Endothelial cell (in vitro differentiated cells): ENCODE results near the gene SELL. TPM values are rescaled to one million over a fixed set of nuclear protein-coding genes. Genes with fewer than 3 reads are reported as not detected.

Experiments
- DNase-seq: peaks from one replicate; pipeline ENCODE4 v3.0.0; 2021; ENCODE audit warnings: low spot score
- H3K27ac Mint-ChIP-seq: one replicate; pipeline ENCODE4 v1.8.0; 2021; ENCODE audit warnings: mixed read lengths, inconsistent platforms; ENCODE audit not compliant: unreplicated experiment
- H3K27me3 Mint-ChIP-seq: one replicate; pipeline ENCODE4 v1.8.0; 2021; ENCODE audit warnings: mild to moderate bottlenecking, moderate library complexity, mixed read lengths, inconsistent platforms; ENCODE audit not compliant: unreplicated experiment
- H3K36me3 Mint-ChIP-seq: one replicate; pipeline ENCODE4 v1.8.0; 2021; ENCODE audit warnings: mild to moderate bottlenecking, low read depth, mixed read lengths, inconsistent platforms; ENCODE audit not compliant: unreplicated experiment
- H3K4me1 Mint-ChIP-seq: one replicate; pipeline ENCODE4 v1.8.0; 2021; ENCODE audit warnings: mild to moderate bottlenecking, mixed read lengths, inconsistent platforms; ENCODE audit not compliant: unreplicated experiment
- H3K4me3 Mint-ChIP-seq: one replicate; pipeline ENCODE4 v1.8.0; 2021; ENCODE audit warnings: mild to moderate bottlenecking, mixed read lengths, inconsistent platforms; ENCODE audit not compliant: unreplicated experiment
- H3K9me3 Mint-ChIP-seq: one replicate; pipeline ENCODE4 v1.8.0; 2021; ENCODE audit warnings: mixed read lengths, inconsistent platforms; ENCODE audit not compliant: unreplicated experiment
- total RNA-seq: library from RNA; stranded (reverse); fragmentation: NEBNext Ultra II Directional; extraction: Animal tissue kit (Norgen Biotek cat#: 25700); gene quantifications from one replicate; pipeline ENCODE4 v1.2.1, GENCODE V29; 2021; ENCODE audit not compliant: unreplicated experiment
- TF ChIP-seq, protein P1 (sequence below): fragments of 200-600 bp; sonication (generic); IDR thresholded peaks from one replicate; pipeline ENCODE4 v1.5.0; 2021; ENCODE audit warnings: antibody characterized with exemption; ENCODE audit not compliant: unreplicated experiment

SELL gene
- total RNA-seq, 1 donor from 2014 or later = 0.82 TPM

DNA sequence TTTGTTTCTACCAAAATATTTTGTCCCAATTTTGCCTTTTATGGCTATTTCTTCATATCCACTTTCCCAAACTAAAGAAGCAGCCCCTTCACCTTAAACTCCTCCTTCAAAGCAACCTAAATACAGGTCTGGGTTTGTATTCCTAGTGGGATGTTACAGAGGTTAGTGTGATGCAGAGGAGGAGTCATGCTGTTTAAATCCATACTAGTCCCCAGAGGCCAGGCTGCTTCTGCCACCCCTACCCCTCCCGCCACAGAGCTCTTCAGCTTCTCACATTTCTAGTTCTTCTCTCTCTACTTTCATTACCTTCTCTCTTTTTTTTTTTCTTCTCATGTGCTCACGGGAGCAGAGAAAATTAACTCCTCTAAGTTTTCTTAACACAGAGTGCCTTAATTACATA is 29.3 kb downstream of the SELL start:
- no peak for DNase-seq
- TF ChIP-seq, protein P1, sequence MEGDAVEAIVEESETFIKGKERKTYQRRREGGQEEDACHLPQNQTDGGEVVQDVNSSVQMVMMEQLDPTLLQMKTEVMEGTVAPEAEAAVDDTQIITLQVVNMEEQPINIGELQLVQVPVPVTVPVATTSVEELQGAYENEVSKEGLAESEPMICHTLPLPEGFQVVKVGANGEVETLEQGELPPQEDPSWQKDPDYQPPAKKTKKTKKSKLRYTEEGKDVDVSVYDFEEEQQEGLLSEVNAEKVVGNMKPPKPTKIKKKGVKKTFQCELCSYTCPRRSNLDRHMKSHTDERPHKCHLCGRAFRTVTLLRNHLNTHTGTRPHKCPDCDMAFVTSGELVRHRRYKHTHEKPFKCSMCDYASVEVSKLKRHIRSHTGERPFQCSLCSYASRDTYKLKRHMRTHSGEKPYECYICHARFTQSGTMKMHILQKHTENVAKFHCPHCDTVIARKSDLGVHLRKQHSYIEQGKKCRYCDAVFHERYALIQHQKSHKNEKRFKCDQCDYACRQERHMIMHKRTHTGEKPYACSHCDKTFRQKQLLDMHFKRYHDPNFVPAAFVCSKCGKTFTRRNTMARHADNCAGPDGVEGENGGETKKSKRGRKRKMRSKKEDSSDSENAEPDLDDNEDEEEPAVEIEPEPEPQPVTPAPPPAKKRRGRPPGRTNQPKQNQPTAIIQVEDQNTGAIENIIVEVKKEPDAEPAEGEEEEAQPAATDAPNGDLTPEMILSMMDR = no peak
- Mint-ChIP-seq H3K4me3 (no peak overlapping the region), H3K27ac (no peak overlapping the region), H3K4me1 (no peaks in the 10 kb centered on the region), H3K36me3 (no peaks in the 10 kb centered on the region), H3K27me3 (no peaks in the 10 kb centered on the region), H3K9me3 (no peaks in the 10 kb centered on the region)

DNA sequence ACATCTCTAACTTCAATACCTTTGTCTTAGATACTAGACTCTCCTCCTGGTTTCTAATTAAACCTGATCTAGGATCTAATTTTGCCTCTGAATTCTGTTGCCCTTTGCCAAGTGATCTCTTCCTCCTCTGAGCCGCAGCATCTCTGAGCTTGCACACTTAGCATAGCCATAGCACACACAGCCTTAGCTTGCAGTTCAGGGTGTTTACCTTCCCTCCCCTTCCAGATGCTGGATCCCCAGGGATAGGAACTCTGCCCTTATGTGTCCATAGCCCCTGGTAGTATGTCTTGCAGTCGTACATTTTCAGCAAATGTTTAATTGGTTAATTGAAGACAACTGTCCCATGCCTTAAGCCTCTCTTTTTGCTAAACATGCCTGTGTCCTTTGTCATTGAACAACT is 30.3 kb downstream of the SELL start:
- no peak for DNase-seq
- no peaks in the 10 kb centered on the region for H3K9me3 Mint-ChIP-seq
- H3K27me3 Mint-ChIP-seq = no peaks in the 10 kb centered on the region
- TF ChIP-seq, protein P1 = no peak
- no peak overlapping the region for H3K4me3 Mint-ChIP-seq
- no peak overlapping the region for H3K27ac Mint-ChIP-seq
- peaks cover 1% of the 10 kb centered on the region for H3K4me1 Mint-ChIP-seq
- H3K36me3 Mint-ChIP-seq = no peaks in the 10 kb centered on the region

DNA sequence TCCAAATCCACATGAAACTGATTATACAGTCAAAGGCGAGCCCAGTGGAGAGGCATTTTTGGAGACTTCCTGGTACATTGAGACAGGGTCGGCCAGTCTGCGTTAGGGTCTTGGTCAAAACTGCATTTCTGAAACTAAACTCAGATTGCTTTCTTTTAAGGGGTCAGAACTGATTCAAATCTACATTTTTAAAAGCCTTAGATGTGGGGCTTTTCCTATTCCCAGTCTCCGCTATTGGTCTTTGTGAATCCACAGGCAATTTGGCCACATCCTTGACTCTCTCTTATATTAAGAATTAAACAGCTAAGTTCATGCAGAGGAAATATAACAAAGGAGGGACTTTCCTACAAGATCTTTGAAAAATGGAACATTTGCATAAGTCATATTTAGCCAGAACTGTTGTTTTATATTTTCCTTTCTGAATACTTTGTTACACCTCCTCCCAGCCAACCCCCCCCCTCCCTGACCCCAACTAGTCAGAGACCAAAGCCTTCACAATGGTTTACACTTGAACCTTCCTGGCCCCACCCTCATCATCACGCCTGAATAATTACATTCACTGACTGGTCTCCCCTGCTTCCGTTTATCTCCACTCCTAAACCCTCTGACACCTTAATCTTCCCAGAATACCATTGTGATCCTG is 30.9 kb downstream of the SELL start:
- Mint-ChIP-seq H3K36me3 (no peaks in the 10 kb centered on the region), H3K4me1 (peaks cover 4% of the 10 kb centered on the region), H3K27ac (no peak overlapping the region), H3K27me3 (no peaks in the 10 kb centered on the region), H3K9me3 (no peaks in the 10 kb centered on the region), H3K4me3 (no peak overlapping the region)
- no peak for DNase-seq
- TF ChIP-seq, protein P1 = no peak

DNA sequence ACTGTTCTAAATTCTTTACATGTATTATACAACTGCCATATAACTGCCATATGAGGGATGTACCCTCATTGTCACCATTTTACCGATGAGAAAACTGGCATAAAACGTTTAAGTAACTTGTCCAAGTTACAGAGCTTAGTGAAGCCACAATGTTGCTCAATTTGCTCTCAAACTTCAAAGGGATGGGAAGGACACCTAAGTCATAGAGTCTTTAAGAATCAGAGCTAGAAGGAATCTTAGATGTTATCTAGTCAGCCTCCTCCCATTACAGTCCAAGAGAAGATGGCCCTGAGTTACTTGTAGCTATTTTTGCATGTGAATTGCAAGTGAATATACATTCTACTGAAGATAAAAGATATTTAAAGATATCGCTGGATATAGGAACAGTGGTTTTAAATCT is 31.7 kb downstream of the SELL start:
- peaks cover 4% of the 10 kb centered on the region for H3K4me1 Mint-ChIP-seq
- H3K4me3 Mint-ChIP-seq = no peak overlapping the region
- DNase-seq = no peak
- TF ChIP-seq, protein P1 = no peak
- no peak overlapping the region for H3K27ac Mint-ChIP-seq
- no peaks in the 10 kb centered on the region for H3K9me3 Mint-ChIP-seq
- H3K27me3 Mint-ChIP-seq = no peaks in the 10 kb centered on the region
- H3K36me3 Mint-ChIP-seq = no peaks in the 10 kb centered on the region

DNA sequence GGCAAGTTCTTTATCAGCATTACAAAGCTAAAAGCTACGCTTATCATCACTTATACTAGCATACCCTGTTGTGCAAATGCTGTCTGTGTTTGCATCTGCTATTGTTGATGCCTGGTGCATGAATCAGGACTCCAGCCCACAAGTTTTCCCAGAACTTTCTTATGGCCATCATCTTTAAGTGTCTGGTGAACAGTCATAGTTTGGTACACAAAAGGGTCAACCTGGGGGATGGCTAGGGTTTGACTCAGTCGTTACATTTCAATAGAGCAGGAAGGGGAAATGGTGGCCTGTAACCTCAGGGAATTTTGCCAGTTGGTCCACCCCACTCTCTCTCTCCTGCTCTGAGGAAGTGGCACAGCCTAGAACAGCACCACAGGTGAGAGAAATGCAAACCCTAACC is 35.4 kb downstream of the SELL start:
- no peak overlapping the region for H3K4me3 Mint-ChIP-seq
- no peak for DNase-seq

More for the DNA sequence above, 35.4 kb downstream of the SELL start:
- Mint-ChIP-seq H3K36me3 (no peaks in the 10 kb centered on the region), H3K27ac (no peak overlapping the region), H3K4me1 (peaks cover 9% of the 10 kb centered on the region), H3K27me3 (no peaks in the 10 kb centered on the region), H3K9me3 (no peaks in the 10 kb centered on the region)
- TF ChIP-seq, protein P1 = no peak
